ENCODE data around the gene SORD.
"Not testable (repeated sequence)": the region's sequence is repeated elsewhere in the genome, so short reads cannot be mapped to it uniquely, and the experiment has no call there.

Gene SORD

DNA sequence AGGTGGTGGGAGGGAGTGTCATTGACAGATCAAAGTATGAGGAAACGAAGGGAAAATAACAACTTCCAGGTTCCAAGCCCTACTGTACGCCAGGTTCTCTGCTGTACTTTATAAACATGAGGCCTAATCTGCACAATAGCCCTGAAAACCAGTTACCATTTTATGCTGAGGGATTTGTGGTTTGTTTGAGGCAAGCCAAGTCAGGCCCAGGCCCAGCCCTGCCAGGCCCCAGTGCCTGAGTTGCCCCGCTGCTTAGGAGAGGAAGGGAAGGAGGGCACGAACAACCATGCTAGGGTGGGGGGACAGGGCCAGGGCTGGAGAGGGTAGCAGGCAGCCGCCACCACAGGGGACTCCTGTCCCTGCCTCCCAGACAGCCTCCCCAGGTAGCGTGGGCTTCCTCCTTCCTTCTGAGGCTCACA is 47.0 kb downstream of the SORD start:
- not testable (repeated sequence) for ATAC-seq

DNA sequence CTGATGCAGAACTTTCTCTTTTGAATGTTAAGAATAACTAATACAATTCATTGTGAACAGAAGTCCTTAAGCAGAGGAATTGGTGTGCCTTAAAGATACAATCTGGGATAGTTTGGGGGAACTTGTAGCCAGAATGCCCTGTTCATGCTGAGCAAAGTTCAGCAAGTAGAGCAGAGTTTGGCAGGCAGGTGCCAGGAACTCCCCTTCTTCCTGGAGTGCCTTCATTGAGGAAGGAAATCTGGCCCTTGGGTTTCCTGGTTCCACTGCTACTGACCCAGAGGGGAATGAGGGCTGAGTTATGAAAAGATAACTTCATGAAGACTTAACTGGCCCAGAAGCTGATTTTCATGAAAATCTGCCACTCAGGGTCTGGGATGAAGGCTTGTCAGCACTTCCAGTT is 50.6 kb downstream of the SORD start:
- not testable (repeated sequence) for ATAC-seq

DNA sequence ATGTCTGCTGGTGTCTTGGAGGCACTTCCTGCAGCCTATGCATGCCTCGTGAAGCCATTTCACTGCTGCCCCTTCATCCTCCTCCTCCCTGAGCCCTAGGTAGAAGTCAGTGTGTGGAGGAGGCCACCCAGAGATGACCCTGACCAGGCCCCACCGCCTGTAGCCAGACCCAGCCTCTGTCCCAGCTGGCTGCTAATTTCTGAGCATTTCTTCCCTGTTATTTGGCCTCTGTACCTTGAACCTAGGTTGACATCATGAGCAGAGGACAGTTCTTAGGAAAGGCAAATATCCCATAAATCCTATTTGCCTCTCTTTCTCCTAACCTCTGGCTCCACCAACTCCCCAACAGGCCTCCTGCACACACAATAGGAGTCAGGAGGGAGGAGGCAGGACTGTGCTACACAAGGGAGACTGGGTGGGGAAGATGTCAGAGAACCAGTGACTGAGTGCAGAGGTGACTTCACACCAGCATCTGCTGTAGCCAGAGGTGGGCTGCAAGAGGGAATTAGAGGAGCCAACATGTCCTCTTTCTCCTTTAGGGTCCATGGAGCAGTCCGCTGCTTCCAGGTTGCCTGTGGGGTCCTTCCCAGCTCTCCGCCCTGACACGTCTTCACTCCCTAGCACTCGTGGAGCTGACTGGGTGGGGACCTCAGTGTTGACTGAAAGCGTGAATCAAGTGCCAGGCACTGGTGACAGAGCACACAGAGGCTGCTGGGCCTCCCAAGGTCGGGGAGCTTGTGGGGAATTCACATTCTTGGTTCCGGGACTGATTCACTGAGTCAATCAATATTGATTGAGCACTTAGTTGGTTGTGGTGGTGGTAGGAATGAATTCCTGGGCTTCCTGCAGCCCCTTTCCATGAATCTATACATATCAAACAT is 52.7 kb downstream of the SORD start:
- not testable (repeated sequence) for ATAC-seq

DNA sequence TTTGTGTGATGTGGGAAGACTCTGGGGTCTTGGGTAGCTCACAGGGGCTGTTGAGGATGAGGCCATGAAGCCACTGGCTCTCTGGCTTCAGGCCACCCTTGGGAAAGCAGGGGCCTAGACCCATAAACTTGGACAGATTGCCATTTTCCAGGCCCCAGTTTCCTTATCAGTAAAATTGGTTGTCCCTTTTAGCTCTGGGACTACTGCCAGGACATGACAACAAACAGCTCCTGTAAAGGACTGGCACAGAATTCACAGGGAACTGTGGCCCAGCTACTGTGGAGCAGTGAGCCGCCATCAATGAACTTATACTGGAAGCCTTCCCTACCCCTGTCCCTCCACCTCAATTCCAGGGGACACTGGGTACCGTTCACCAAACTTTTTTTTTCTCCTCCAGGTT is 54.4 kb downstream of the SORD start:
- not testable (repeated sequence) for ATAC-seq

DNA sequence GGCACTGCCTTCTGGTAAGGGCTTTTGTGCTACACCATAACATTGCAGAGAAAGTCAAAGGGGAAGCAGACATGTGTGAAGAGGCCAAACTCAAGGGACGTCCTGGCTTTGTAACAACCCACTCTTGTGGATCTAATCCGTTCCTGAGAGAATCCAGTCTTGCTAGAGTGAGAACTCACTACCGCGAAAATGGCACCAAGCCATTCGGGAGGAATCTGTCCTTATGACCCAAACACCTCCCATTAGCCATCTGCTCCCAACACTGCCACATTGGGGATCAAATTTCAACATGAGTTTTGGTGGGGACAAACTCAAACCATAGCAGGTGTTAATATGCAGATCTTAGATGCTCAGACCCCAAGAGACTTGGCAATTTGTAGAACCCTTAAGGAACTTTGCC is 56.2 kb downstream of the SORD start:
- not testable (repeated sequence) for ATAC-seq

DNA sequence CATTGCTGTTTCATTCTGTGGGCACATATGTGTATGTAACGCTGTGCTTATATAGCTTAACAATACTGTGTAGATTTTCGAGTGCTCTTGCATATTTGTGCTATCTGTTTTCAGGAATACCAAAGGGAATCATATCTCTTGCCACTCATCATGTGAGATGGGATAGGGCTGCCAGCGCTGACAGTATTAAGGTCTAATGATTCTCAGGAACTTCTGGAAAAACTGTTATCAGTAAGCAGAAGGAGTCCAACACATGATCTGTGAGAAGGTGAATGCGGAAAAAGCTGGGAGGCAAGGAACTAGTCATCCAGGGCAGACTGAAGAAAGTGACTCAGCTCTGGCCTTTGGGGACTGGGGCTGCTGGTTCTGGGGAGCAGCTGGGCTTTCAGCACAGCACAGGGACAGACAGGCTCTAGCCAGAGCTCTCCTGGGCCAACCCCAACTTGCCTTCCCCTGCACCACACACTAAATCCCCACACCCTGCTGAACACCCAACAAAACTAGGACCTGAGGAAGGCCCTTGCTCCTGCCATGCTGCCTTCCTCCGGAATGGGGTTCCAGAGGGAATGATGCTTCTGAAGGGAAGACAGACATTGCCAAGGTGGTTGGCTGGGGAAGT is 56.7 kb downstream of the SORD start:
- not testable (repeated sequence) for ATAC-seq

DNA sequence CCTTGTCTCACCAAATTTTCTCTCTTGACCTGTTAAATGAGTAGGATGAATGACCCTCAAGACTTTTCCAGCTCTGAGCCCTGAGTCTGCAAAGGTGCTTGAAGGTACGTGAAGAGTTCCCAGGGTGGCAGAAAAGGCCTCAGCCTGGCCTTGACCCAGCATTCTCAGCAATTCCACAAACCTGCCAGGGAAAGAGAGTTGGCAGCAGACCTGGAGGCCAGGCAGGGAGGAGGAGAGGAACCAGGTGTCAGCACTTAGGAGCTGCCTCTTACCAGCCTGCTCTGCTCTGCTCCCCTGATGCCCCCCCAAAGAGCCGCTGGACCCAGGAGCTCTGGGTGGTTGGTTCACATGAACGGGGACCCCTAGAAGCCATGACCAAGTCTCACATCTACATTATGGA is 57.6 kb downstream of the SORD start:
- ATAC-seq, result not testable (repeated sequence)

DNA sequence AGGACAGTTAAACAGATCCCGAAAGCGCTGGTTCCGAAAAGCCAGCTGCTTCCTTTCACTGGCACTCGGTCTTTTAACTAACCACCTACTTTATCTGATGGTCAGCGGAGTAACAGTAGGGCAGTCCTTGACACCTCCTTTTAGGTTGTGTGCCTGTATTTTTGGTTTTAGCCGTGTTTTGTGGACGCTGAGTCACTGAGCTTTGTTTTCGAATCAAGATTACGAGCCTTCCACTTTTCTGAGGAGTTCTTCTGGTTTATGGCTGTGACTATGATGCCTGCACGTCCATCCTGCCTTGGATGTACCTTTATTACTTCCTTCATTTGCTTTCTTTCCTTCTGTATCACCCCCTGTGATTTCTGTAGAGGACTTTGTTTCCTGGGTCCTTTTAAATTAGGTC is 59.4 kb downstream of the SORD start:
- not testable (repeated sequence) for ATAC-seq

DNA sequence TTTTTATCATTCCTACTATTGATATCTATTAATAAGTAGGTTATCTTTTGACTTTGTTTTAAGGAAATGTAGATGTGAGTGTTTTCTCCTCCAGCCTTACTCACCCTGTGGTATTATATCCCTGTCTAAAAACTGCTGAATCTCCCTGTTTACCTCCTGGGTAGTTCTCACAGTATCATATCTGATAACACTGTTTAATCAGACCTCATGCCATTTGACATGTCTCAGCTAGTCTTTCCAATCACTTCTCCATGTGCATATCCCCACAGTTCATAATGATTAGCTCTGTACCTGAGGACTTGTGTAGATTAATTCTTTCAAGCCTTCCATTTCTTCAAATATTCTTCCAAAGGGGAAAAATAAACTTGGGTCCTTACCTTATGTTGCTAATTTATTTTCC is 60.2 kb downstream of the SORD start:
- no peak for ATAC-seq

DNA sequence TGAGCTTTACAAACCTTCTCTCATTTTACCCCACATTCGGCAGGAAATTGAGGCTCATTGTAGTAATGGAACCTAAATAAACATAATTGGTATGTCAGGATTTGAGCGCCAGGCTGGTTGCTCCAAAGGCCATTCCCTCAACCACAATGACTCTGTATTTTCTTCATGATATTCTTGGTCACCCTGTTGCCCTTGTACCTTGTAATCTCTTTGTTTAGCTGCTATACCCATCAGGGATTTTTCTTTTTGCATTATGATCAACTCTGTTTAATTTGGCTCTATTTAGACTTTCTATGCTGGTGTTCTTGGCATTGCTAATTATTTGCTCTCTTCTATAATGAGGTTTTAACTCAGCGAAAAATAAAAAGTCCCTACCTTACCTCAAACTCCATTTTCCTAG is 61.2 kb downstream of the SORD start:
- no peak for ATAC-seq

DNA sequence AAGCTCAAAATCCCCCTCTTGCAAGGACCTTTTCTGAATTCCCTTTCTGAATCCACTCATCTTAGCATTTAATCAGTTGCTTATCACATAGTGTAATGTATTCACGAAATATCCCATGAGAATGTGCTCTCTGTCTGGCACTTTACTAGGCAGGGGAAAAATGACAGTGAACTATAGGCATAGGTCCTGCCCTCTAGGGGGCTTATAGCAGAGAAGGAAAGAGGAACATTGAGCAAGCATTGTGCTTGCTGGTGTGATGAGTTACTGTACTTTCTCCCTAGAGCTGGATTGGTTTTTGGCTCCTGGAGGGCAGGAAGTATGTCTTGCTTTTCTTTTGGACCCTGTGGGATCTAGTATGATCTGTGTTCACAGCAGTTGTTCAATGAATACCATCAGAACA is 64.5 kb downstream of the SORD start:
- ATAC-seq, result no peak

DNA sequence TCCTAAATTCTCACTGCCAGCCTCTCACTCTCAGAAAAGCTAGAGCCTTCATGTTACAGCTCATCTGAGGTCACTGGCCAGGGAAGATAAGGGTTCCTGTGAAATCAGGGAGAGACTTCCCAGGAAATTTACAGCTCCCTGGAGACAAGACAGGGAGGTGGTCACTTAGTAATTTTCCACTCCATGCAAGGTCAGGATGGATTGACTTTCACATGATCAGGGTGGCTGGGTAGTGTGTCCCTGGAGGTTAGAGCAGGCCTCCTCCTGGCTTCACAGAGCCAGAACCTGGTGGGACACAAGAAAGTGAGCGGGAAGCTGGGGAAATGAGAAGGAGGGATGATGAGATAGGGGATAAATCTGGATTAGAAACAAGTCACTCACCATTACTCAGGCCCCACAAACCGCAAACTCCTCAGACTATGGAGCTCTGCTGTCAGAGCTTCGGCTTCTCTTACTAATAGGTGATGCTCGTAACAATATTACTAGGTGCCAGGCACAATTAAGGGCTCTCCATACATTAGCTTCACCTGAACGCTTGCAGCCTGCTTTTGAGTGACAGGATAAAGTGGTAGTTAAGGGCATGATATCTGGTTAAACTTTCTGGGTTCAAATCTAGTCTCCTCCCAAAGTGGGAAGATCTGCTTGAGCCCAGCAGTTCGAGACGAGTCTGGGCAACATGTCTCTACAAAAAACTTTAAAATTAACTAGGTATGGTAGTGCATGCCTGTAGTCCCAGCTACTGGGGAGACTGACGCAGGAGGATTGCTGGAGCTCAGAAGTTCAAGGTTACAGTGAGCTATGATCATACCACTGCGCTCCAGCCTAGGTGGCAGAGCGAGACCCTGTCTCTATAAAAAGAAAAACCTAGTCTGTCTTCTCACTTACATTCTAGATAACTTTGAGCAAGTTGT is 66.1 kb downstream of the SORD start:
- ATAC-seq, result no peak

DNA sequence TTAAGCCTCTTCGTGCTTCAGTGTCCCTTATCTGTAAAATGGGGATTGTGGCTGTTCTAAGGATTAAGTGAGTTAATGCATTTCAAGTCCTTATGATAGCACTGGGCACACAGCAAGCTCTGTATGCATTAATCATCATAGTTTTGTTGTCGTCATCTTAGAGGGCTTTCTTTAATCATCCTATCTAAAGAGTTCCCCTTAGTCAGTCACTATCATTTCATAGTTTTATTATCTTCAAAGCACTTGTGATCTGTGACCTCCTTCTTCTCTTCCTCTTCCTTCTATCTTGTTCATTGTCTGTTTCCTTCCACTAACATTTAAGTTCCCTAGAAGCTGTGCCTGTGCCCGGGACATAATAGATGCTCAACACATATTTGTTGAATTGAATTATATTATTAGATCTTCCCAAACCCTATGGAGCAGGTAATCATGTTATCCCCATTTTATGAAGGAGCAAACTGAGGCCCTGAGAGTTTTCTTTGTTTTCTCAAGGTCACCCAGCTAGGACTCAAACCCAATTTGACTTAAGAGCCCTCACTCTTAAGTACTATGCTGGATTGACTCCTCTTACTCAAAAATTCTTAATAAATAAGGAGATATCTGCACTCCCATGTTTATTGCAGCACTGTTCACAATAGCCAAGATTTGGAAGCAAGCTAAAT is 66.8 kb downstream of the SORD start:
- ATAC-seq, result no peak

DNA sequence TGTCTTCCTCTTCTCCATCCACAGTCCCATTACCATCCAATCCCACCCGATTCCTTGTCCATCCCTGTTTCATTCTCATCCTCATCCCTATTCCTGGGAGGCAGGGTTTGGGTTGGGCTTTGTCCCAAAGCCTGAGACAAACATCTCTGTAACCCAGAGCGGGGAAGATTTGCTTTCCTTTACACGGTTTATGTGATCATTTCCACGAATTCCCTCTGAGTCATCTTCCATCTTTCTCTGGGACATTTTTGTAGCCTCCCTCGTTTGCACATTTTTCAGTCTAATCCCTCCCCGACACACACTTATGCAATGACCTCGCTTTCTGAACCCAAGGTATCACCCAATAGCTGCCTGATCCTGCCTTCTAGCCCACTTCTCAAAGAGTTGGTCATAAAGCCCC is 68.2 kb downstream of the SORD start:
- ATAC-seq, result no peak

DNA sequence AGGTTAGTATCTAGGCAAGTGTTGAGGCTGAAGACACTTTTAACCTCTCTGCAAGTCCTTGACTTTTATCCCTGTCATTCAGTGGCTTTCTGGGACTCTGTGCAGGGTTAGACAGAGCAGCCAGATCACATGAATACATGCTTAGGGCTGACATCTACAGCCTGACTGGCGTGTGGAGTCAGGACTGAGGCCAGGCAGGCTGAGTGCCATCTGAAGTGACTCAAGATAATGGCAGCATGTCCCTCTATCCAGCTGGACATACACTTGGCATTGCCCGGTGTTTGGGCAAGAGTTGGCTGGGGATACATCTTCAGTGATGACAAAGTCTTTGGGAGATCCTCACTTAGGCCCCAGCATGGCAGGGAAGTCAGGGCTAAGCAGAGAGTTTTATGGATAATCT is 68.6 kb downstream of the SORD start:
- ATAC-seq, result no peak

DNA sequence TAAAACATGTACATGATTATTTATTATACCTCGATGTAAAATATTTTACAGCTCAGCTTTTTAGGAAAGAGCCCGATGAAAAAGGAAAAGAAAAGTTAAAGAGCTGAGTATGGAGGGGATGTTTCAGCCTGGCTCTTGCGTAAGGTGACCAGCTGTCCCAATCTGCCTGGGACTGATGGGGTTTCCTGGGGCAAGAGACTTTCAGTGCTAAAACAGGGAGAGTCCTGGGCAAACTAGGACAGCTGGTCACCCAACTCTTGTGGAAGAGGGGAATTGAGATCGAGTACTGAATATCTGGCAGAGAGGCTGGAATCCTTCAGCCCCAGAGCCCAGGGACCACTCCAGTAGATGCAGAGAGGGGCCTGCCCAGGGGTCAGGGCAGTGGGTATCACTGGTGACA is 70.0 kb downstream of the SORD start:
- no peak for ATAC-seq

DNA sequence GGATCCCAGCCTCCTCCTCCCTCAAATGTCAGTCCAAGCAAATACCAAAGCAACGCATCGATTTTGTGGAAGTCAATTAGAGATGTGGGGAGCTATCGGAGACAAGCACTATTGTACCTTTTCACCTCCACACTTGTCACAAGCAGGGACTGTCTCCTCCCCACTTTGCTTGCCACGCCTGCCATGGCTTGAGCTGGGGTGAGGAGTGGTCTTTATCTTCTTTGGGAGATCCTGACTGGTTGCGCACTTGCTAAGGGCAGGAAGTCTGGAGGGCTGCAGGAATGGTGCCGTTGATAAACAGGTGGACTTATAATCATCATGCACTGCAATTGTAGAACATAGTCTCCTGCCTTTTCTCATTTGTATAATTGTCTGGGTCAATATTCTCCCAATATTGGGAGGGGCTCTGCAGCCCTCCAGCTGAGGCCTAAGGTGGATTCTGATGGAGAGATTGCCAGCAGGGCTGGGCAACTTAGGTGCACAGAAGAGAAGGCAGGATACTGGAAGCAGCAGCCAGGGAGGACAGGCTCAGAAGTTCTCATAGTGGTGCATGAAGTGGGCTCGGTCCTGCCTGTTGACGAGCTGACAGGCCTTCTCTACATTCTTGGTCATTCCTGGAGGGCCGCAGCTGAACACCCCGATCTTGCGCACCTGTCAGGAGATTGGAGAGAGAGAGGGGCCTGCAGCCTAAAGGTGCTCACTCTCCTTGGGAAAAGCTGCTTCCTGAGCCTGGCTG is 70.8 kb downstream of the SORD start:
- no peak for ATAC-seq

DNA sequence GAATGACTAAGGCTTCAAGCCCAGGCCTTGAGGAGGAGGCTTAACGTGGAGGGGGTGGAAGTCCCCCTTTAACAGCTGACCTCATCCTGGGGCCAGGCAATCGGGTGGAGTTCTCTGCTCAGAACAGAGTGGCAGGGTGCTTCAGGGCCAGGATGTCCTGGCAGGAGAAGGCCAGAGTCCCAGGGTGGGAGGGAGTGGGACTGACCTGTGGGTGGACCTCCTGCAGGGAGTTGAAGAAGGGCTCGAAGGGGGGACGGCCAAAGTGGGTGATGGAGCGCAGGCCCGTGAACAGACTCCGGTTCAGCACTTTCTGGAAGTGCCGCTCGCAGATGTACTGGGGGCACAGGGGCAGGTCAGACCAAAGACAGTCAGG is 71.3 kb downstream of the SORD start:
- no peak for ATAC-seq

DNA sequence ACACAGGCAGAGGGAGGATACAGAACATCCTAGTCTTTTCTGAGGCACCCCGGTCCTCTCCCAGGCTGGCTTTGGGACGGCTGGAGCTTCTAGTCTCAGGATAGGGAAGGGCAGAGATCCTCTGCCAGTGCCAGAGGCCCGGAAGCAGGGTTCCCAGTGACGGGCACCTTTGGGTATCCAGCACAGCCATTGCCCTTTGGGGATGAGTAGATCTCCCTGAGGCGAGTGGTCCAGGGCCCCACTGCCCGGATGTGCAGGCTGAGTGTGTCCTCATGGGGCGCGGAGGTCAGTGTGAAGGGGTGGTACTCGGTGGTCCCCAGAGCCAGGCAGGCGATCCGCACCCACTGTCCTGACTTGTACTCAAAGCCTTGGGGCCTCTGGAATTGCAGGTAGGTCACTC is 72.7 kb downstream of the SORD start:
- no peak for ATAC-seq

DNA sequence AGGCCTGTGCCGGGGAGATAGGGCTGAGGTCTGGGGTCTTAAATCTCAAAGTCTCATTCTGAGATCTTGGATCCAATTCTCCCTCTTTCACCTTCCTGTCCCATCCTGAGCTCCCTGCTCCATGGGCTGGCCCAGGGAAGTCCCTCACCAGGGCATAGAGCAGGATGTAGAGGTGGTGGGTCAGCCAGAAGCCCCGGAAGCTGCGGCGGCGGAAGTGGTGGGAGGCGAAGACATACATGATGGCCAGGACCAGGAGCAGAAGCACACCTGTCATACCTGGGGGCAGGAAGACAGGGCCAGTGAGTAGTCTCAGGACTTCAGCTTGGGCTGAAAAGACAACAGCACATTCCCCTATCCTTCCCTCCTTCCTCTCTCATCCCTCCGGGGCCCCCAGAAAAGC is 74.5 kb downstream of the SORD start:
- no peak for ATAC-seq

DNA sequence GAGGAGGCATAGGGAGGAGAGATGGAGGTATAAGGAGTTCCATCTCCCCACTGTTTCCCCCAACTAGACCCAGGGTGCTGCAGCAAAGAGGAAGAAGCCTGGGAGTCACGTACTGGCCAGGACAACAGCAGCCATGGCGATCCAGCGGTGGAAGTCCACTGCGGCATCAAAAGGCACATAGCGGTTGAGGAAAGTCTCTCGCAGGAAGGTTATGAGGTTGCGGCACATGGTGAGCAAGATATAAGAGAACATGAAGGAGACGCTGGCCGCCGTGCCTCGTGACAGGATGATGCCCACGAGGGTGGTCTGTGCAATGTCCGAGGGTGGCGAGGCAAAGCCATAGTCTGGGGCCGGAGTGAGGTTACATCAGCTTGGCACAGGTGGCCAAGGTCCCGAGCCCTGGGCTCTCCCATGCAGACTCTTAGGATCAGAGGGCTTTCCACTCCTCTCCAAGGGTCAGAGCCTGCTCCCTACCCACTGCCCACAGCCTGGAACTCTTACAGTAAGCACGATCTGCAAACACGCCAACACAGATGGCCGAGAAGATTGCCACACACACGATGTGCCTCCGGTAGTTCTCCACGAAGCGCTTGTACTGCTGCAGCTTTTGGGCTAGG is 76.7 kb downstream of the SORD start:
- ATAC-seq, result no peak

All from activated CD4-positive, CD25-positive, alpha-beta regulatory T cell treated with anti-CD3 and anti-CD28 coated beads, Interleukin-2, amount 50 U/mL, for 24 hours (primary cell).